K562 (cell line): ENCODE results near the gene RXRB. TPM values are rescaled to one million over a fixed set of nuclear protein-coding genes. Genes with fewer than 3 reads are reported as not detected.

Experiments used
- ARID1B ChIP-seq: fragments of 450-650 bp; IDR thresholded peaks from 2 replicates; pipeline ENCODE4 v1.6.1; 2016; ENCODE audit warnings: antibody characterized with exemption, mild to moderate bottlenecking, inconsistent platforms
- E2F6 ChIP-seq, 2 experiments: IDR thresholded peaks; 2 replicates each; pipeline ENCODE4 v1.6.1; 2011; ENCODE audit warnings: borderline replicate concordance in 1 of 2, control low read depth in 1 of 2, low read depth in 1 of 2, low read length in 1 of 2, mild to moderate bottlenecking in 1 of 2, mixed read lengths in 1 of 2, moderate library complexity in 1 of 2; ENCODE audit not compliant: insufficient read depth in 1 of 2, insufficient read length in 1 of 2, poor library complexity in 1 of 2, severe bottlenecking in 1 of 2; ENCODE audit errors: extremely low read depth in 1 of 2
- HDAC6 ChIP-seq: IDR thresholded peaks from 2 replicates; pipeline ENCODE4 v1.6.1; 2012; ENCODE audit warnings: low read depth, mild to moderate bottlenecking, control low read depth, inconsistent platforms, low read length, moderate library complexity
- IRF2 ChIP-seq: sonication (generic); formaldehyde crosslinking; IDR thresholded peaks from 2 replicates; pipeline ENCODE4 v1.8.1; 2022; ENCODE audit warnings: mild to moderate bottlenecking, missing genetic modification reagents
- KDM1A ChIP-seq, 2 experiments: fragments of 450-650 bp; IDR thresholded peaks; 2 replicates each; pipeline ENCODE4 v1.6.1; 2016; ENCODE audit warnings: mild to moderate bottlenecking in 2 of 2
- MXI1 ChIP-seq: IDR thresholded peaks from 2 replicates; pipeline ENCODE4 v1.6.1; 2011; ENCODE audit warnings: low read depth, mild to moderate bottlenecking, improper control_type of control experiment, low read length
- ZNF212 ChIP-seq: fragments of 450-650 bp; formaldehyde crosslinking; IDR thresholded peaks from 2 replicates; pipeline ENCODE4 v1.4.0; 2020; ENCODE audit warnings: mild to moderate bottlenecking
- polyA plus RNA-seq, 8 experiments: library from polyadenylated mRNA; depleted of rRNA in 4 of 8; stranded (reverse) in 5 of 8; unstranded in 3 of 8; fragments of >200 nt; fragmentation: Nextera tagmentation in 2 of 8; fragmentation: Illumina TruSeq in 1 of 8; extraction: Ambion mirVana in 2 of 8; extraction: Trizol in 1 of 8; gene quantifications; 2 replicates each; pipeline versions ENCODE4 v1.2.1 to v1.2.3, GENCODE V29; 2011 to 2014; ENCODE audit warnings: inconsistent platforms in 1 of 8, missing spikeins in 1 of 8
- total RNA-seq, 7 experiments: library from RNA; depleted of rRNA in 6 of 7; stranded (reverse); fragments of >200 nt in 6 of 7; fragmentation: Illumina TruSeq in 2 of 7; extraction: Trizol in 2 of 7; gene quantifications; 2 replicates each; pipeline versions ENCODE4 v1.2.1 to v1.2.3, GENCODE V29; 2011 to 2021; ENCODE audit warnings: low replicate concordance in 1 of 7

The RXRB gene
- total and polyA plus RNA-seq, 9 of the 15 experiments (the other 6 are each of a cell fraction or from before 2014, with no cell fraction given), result 0.76 to 35.5 (median 18.4) TPM

GRCh38 chr6:33205191-33206026 is 4.9 kb upstream of the RXRB start (continued):
- TF ChIP-seq IRF2 (CRISPR knock-in tag) (no peak), ARID1B (peak; percentile 46; the same call in 1 of the 2 replicates), KDM1A (IDR thresholded peaks at IDR 0.05) (peak; percentile 6 to 71; a peak in 1 of 4 replicates), MXI1 (no peak), HDAC6 (no peak), E2F6 (IDR thresholded peaks at IDR 0.05; ENCODE audit: borderline replicate concordance in 1 of 2, extremely low read depth in 1 of 2, insufficient read depth in 1 of 2, insufficient read length in 1 of 2, low read depth in 1 of 2, low read length in 1 of 2, poor library complexity in 1 of 2, severe bottlenecking in 1 of 2) (peak in 1 of 2 experiments; percentile 46), ZNF212 (CRISPR knock-in tag) (no peak)
